Calu3 (cell line): ENCODE measurements around the gene CSTB. TPM values are rescaled to one million over a fixed set of nuclear protein-coding genes. Genes with fewer than 3 reads are reported as not detected.

Experiments used
- BruUV-seq: library from RNA; stranded (reverse); fragments of 400-500 nt; replicated peaks from 2 replicates; lab custom pipeline; 2021; lab: Mats Ljungman, UMichigan
- CTCF ChIA-PET: fragments of 300-600 bp; sonication (Branson Sonifier 250); formaldehyde crosslinking; loops from one replicate; lab custom pipeline; 2022; ENCODE audit warnings: antibody characterized with exemption; lab: Charles Lee
- DNase-seq: peaks from one replicate; pipeline ENCODE4 v3.0.0; 2022
- H3K27ac Mint-ChIP-seq: one replicate; pipeline ENCODE4 v1.8.0; 2022; ENCODE audit warnings: mixed read lengths; ENCODE audit not compliant: unreplicated experiment
- H3K27me3 Mint-ChIP-seq: one replicate; pipeline ENCODE4 v1.8.0; 2022; ENCODE audit warnings: mixed read lengths; ENCODE audit not compliant: unreplicated experiment
- H3K36me3 Mint-ChIP-seq: one replicate; pipeline ENCODE4 v1.8.0; 2022; ENCODE audit warnings: mild to moderate bottlenecking, moderate library complexity, mixed read lengths; ENCODE audit not compliant: insufficient read depth, unreplicated experiment
- H3K4me1 Mint-ChIP-seq: one replicate; pipeline ENCODE4 v1.8.0; 2022; ENCODE audit warnings: mild to moderate bottlenecking, low read depth, mixed read lengths; ENCODE audit not compliant: unreplicated experiment
- H3K4me3 Mint-ChIP-seq: one replicate; pipeline ENCODE4 v1.8.0; 2022; ENCODE audit warnings: mild to moderate bottlenecking, low read depth, moderate library complexity, mixed read lengths; ENCODE audit not compliant: unreplicated experiment
- H3K9me3 Mint-ChIP-seq: one replicate; pipeline ENCODE4 v1.8.0; 2022; ENCODE audit warnings: low read depth, mixed read lengths; ENCODE audit not compliant: unreplicated experiment
- intact Hi-C: fragments of 100-400 bp; cut with micrococcal nuclease; formaldehyde crosslinking; loops from one replicate; pipeline ENCODE4 v1.10.0; 2022; ENCODE audit not compliant: unreplicated experiment
- total RNA-seq: library from RNA; stranded (reverse); gene quantifications from 2 replicates; pipeline ENCODE4 v1.2.3, GENCODE V29; 2022
- TF ChIP-seq, protein P1 (sequence below): fragments of 200-600 bp; IDR thresholded peaks from one replicate; pipeline ENCODE4 v1.8.0; 2022; ENCODE audit warnings: antibody characterized with exemption; ENCODE audit not compliant: unreplicated experiment

CSTB gene
- total RNA-seq, 1 experiment from 2014 or later = 105 TPM

DNA sequence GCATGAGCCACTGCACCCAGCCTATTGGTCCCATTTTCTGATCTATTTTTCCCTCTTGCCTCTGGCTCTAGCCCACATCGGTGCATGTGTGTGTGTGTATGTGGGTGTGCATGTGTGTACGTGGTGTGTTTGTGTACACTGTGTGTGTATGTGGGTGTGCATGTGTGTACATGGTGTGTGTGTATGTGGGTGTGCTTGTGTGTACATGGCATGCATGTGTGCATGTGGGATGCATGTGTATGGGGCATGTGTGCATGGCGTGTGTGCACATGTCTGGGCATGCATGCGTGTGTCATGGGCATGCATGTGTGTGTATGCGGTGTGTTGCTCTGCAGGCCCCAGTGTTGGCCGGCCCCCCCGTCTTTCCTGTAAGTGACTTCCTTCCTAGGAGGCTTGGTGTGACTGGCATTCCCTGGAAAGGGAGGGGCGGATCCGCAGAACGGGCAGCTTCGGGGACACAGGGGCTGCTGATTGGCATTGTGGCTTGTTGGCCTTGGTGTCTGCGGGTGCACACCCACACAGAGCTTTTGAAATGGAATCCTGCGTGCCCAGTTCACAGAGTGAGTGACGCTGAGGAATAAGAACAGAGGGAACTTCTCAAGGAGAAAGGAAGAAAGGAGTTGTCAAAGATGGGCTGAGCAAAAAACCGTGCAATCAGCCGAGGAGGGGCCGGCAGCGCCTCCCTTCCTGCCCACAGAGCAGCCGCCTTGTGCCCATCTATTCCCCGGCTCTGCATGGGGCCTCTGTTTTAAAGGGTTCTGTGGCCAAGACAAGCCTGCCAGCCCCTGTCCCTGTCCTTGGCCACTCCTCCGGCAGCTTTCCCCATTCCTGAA is 49.2 kb downstream of the CSTB start:
- TF ChIP-seq, protein P1, sequence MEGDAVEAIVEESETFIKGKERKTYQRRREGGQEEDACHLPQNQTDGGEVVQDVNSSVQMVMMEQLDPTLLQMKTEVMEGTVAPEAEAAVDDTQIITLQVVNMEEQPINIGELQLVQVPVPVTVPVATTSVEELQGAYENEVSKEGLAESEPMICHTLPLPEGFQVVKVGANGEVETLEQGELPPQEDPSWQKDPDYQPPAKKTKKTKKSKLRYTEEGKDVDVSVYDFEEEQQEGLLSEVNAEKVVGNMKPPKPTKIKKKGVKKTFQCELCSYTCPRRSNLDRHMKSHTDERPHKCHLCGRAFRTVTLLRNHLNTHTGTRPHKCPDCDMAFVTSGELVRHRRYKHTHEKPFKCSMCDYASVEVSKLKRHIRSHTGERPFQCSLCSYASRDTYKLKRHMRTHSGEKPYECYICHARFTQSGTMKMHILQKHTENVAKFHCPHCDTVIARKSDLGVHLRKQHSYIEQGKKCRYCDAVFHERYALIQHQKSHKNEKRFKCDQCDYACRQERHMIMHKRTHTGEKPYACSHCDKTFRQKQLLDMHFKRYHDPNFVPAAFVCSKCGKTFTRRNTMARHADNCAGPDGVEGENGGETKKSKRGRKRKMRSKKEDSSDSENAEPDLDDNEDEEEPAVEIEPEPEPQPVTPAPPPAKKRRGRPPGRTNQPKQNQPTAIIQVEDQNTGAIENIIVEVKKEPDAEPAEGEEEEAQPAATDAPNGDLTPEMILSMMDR = no peak
- CTCF ChIA-PET = interaction anchor here (0.6 kb wide), 1 partner anchor 249 kb away, joined by 3 read pairs; no protein-coding TSS in a partner anchor
- intact Hi-C loops = no loop called here
- BruUV-seq = no TSS peak
- no peaks in the 10 kb centered on the region for H3K9me3 Mint-ChIP-seq
- peaks cover 71% of the 10 kb centered on the region for H3K36me3 Mint-ChIP-seq
- H3K4me3 Mint-ChIP-seq = peak overlapping the region; percentile 77
- peak overlapping the region; percentile 95 for H3K27ac Mint-ChIP-seq
- H3K4me1 Mint-ChIP-seq = peaks cover 57% of the 10 kb centered on the region
- no peaks in the 10 kb centered on the region for H3K27me3 Mint-ChIP-seq
- DNase-seq = peak; percentile 28

Other genes starting within 250 kb of the CSTB start
- gene HSF2BP, start 116.8 kb downstream of the CSTB start, total RNA-seq = 0.95 and 1.5 TPM in 2 replicates
- 24.6 and 26.0 TPM in 2 replicates for gene RRP1B, start 116.7 kb downstream of the CSTB start, total RNA-seq
- gene PDXK, start 57.2 kb downstream of the CSTB start, total RNA-seq = 202 and 214 TPM in 2 replicates
- 37.2 and 49.4 TPM in 2 replicates for gene RRP1, start 13.3 kb upstream of the CSTB start, total RNA-seq
- 61.2 and 64.1 TPM in 2 replicates for gene AGPAT3, start 88.9 kb upstream of the CSTB start, total RNA-seq
- 28.8 and 37.1 TPM in 2 replicates for gene TRAPPC10, start 236.0 kb upstream of the CSTB start, total RNA-seq